ENCODE results near the gene TRAPPC12.

Gene TRAPPC12

DNA sequence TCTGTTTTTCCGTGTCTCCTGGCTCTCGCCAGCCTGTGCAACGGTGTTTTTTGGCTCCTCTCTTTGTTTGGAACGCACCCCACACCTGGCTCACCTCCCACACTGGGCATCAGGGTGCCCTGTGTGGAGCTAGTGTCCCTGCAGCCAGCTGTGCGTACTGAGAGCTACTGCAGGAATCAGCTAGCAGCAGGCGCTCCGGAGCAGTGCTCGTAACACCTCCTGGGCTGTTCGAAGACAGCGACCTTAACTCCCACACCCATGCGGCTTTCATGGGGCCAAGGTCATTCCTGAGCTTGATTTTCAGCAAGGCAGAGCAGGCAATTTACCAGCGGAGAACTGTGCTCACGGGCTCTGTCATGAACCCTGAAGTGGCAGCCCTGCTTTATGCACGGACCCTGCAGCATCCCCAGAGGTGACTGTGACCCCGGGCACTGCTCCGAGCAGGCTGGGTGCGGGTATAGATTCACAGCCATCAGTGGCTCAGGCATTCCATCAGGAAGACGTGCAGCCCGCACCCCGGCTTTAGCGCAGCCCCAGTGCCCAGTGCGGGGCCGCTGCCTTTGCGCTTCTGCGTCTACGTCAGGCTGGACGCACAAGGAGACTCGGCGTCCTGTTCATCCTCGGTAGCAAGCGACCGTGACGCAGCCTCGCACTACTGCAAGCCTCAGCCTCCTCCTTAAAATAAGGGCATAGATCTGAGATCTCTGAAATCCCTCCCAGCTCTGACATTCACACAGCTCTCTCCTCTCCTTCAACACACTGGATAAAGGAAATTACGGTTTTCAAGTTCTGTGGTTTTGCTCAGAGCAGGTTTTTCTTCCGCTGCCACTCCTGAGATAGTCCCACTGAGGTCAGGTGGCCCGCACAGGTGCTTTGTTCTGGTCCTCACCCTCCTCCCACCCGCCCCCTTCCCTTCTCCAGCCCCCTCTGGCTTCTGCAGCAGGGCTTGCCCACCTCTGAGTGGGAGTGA is 81.6 kb downstream of the TRAPPC12 start:
- H3K9me2 ChIP-seq (replicated peaks; ENCODE audit: insufficient read depth, low read length), result no peaks in the 10 kb centered on the region

GRCh38 chr2:3461801-3462492 is 82.5 kb downstream of the TRAPPC12 start:
- no peaks in the 10 kb centered on the region for H3K36me3 ChIP-seq (ENCODE audit: low read length)
- no peaks in the 10 kb centered on the region for H4K20me1 ChIP-seq (ENCODE audit: low read depth, low read length)
- no peak overlapping the region for H3K27ac ChIP-seq (ENCODE audit: low read depth, low read length)
- H3K4me3 ChIP-seq (ENCODE audit: insufficient read depth, low read length, poor library complexity, severe bottlenecking), result no peak overlapping the region
- H3K4me2 ChIP-seq (ENCODE audit: low read depth, low read length, poor library complexity, severe bottlenecking), result no peak overlapping the region
- TF ChIP-seq CTCF (IDR thresholded peaks at IDR 0.05; ENCODE audit: insufficient read depth, low read length, poor library complexity, severe bottlenecking) (peak; percentile 74), EZH2phosphoT487 (conservative IDR thresholded peaks at IDR 0.05; ENCODE audit: low read length) (no peak)
- no peak overlapping the region for H3K9ac ChIP-seq (ENCODE audit: low read length)
- no peaks in the 10 kb centered on the region for H3K79me2 ChIP-seq (ENCODE audit: insufficient read depth, low read length)
- H3F3A ChIP-seq (ENCODE audit: insufficient read depth), result no peaks in the 10 kb centered on the region
- H3K9me3 ChIP-seq (ENCODE audit: insufficient read depth, low read length), result no peaks in the 10 kb centered on the region
- H3K27me3 ChIP-seq (ENCODE audit: low read length), result no peaks in the 10 kb centered on the region
- H3K9me2 ChIP-seq (replicated peaks; ENCODE audit: insufficient read depth, low read length), result no peaks in the 10 kb centered on the region
- no peak overlapping the region for H2AFZ ChIP-seq (ENCODE audit: low read depth, low read length, severe bottlenecking)

More for the DNA sequence above, 81.6 kb downstream of the TRAPPC12 start:
- TF ChIP-seq CTCF (IDR thresholded peaks at IDR 0.05; ENCODE audit: insufficient read depth, low read length, poor library complexity, severe bottlenecking), result no peak
- no peak for TF ChIP-seq EZH2phosphoT487 (conservative IDR thresholded peaks at IDR 0.05; ENCODE audit: low read length)
- no peaks in the 10 kb centered on the region for H3F3A ChIP-seq (ENCODE audit: insufficient read depth)
- no peaks in the 10 kb centered on the region for H3K9me3 ChIP-seq (ENCODE audit: insufficient read depth, low read length)
- no peaks in the 10 kb centered on the region for H3K36me3 ChIP-seq (ENCODE audit: low read length)
- H3K27me3 ChIP-seq (ENCODE audit: low read length), result no peaks in the 10 kb centered on the region
- no peak overlapping the region for H3K4me2 ChIP-seq (ENCODE audit: low read depth, low read length, poor library complexity, severe bottlenecking)
- no peak overlapping the region for H2AFZ ChIP-seq (ENCODE audit: low read depth, low read length, severe bottlenecking)
- no peaks in the 10 kb centered on the region for H4K20me1 ChIP-seq (ENCODE audit: low read depth, low read length)
- H3K79me2 ChIP-seq (ENCODE audit: insufficient read depth, low read length), result no peaks in the 10 kb centered on the region
- H3K27ac ChIP-seq (ENCODE audit: low read depth, low read length), result no peak overlapping the region
- no peak overlapping the region for H3K4me3 ChIP-seq (ENCODE audit: insufficient read depth, low read length, poor library complexity, severe bottlenecking)
- H3K9ac ChIP-seq (ENCODE audit: low read length), result no peak overlapping the region

DNA sequence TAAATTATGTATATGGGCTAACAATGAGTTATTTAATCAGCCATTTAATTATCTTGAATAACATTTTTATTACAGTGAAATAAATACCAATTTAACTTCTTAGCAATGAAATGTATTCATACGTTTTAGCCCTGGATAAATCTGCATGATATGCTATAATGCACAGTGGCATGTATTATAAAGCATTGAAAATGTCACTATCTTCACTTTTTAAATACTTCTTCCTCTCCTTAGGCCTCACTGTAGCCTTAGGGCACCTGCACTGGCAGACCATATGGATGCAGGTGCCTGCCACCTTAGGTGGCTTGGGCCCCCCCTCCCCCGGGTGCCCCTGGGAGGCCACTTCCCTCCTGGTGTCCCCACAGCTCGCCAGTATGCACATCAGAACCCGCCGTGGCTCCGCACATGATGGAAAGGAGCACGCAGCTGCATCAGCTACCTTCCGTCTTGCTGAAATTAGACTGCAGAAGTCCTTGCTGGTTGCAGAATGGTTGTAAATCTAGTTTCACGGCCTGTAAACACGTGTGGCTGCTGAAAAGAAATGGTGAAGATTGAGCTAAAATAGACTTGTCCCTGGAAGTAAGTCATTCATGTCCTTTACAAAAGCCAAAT is 83.1 kb downstream of the TRAPPC12 start:
- Histone ChIP-seq H3K27ac (ENCODE audit: low read depth, low read length) (no peak overlapping the region), H3K9me3 (ENCODE audit: insufficient read depth, low read length) (no peaks in the 10 kb centered on the region), H3K9ac (ENCODE audit: low read length) (no peak overlapping the region), H3F3A (ENCODE audit: insufficient read depth) (no peaks in the 10 kb centered on the region), H3K36me3 (ENCODE audit: low read length) (no peaks in the 10 kb centered on the region), H3K4me2 (ENCODE audit: low read depth, low read length, poor library complexity, severe bottlenecking) (no peak overlapping the region), H3K79me2 (ENCODE audit: insufficient read depth, low read length) (no peaks in the 10 kb centered on the region), H3K27me3 (ENCODE audit: low read length) (no peaks in the 10 kb centered on the region), H3K9me2 (replicated peaks; ENCODE audit: insufficient read depth, low read length) (no peaks in the 10 kb centered on the region), H3K4me3 (ENCODE audit: insufficient read depth, low read length, poor library complexity, severe bottlenecking) (no peak overlapping the region), H2AFZ (ENCODE audit: low read depth, low read length, severe bottlenecking) (no peak overlapping the region), H4K20me1 (ENCODE audit: low read depth, low read length) (no peaks in the 10 kb centered on the region)
- no peak for TF ChIP-seq EZH2phosphoT487 (conservative IDR thresholded peaks at IDR 0.05; ENCODE audit: low read length)
- TF ChIP-seq CTCF (IDR thresholded peaks at IDR 0.05; ENCODE audit: insufficient read depth, low read length, poor library complexity, severe bottlenecking), result no peak

All from SU-DHL-6 (cell line).